Panc1 (cell line): ENCODE measurements around the gene EZH2. TPM values are rescaled to one million over a fixed set of nuclear protein-coding genes. Genes with fewer than 3 reads are reported as not detected.
A peak's percentile ranks its signal among the peaks of the same experiment; 100 is the strongest.

Source experiments
- ATAC-seq: fragments of 200-7000 bp; cut with Tn5 transposase; 2 replicates; pipeline ENCODE4 v1.9.1; 2020; ENCODE audit warnings: mild to moderate bottlenecking, moderate library complexity
- BruUV-seq: library from RNA; stranded (reverse); fragments of 400-500 nt; replicated peaks from 2 replicates; lab custom pipeline; 2021; lab: Mats Ljungman, UMichigan
- CTCF ChIA-PET: fragments of 300-600 bp; sonication (Branson Sonifier 250); formaldehyde crosslinking; loops from one replicate; lab custom pipeline; 2022; ENCODE audit warnings: antibody characterized with exemption; lab: Charles Lee
- POLR2A ChIA-PET: fragments of 300-600 bp; sonication (Branson Sonifier 250); formaldehyde crosslinking; loops from one replicate; lab custom pipeline; 2022; ENCODE audit warnings: antibody characterized with exemption; lab: Charles Lee
- DNase-seq: peaks from one replicate; pipeline ENCODE4 v3.0.0-alpha.2; 2010; ENCODE audit warnings: low read depth, low spot score
- H3K27ac ChIP-seq: 2 replicates; pipeline ENCODE4 v1.5.1; 2011; ENCODE audit warnings: mild to moderate bottlenecking, low read length, inconsistent platforms
- H3K27me3 ChIP-seq: fragments of 200-500 bp; sonication (Bioruptor generic); 2 replicates; pipeline ENCODE4 v1.6.0; 2014; ENCODE audit warnings: low read length, inconsistent platforms; ENCODE audit not compliant: control insufficient read depth, insufficient read depth
- H3K36me3 ChIP-seq: fragments of 200-500 bp; sonication (Bioruptor generic); 2 replicates; pipeline ENCODE4 v1.5.1; 2014; ENCODE audit warnings: inconsistent platforms, mild to moderate bottlenecking, low read length, moderate library complexity; ENCODE audit not compliant: control insufficient read depth, insufficient read depth
- H3K4me1 ChIP-seq: 2 replicates; pipeline ENCODE4 v1.5.1; 2011; ENCODE audit warnings: inconsistent platforms, mild to moderate bottlenecking, low read length, moderate library complexity; ENCODE audit not compliant: control insufficient read depth, insufficient read depth
- H3K4me3 ChIP-seq, 2 experiments: 2 replicates each; pipeline ENCODE4 v1.5.1; 2011 to 2012; ENCODE audit warnings: low read depth in 2 of 2, low read length in 2 of 2, mild to moderate bottlenecking in 2 of 2, inconsistent platforms in 1 of 2, moderate library complexity in 1 of 2
- H3K9me3 ChIP-seq: fragments of 200-500 bp; sonication (Bioruptor generic); 2 replicates; pipeline ENCODE4 v1.5.1; 2014; ENCODE audit warnings: low read depth, mild to moderate bottlenecking, inconsistent platforms, low read length, moderate library complexity; ENCODE audit not compliant: control insufficient read depth, insufficient read depth
- CTCF ChIP-seq: fragments of 450-650 bp; IDR thresholded peaks from 2 replicates; pipeline ENCODE4 v1.5.1; 2017; ENCODE audit warnings: mild to moderate bottlenecking
- POLR2AphosphoS5 ChIP-seq: IDR thresholded peaks from 2 replicates; pipeline ENCODE4 v1.6.1; 2012; ENCODE audit warnings: mild to moderate bottlenecking, low read depth, low read length, moderate library complexity
- REST ChIP-seq, 2 experiments: IDR thresholded peaks; 2 replicates each; pipeline ENCODE4 v1.6.1; 2011 to 2012; ENCODE audit warnings: low read depth in 2 of 2, control low read depth in 1 of 2, low read length in 1 of 2, mild to moderate bottlenecking in 1 of 2, moderate library complexity in 1 of 2; ENCODE audit not compliant: insufficient read depth in 1 of 2
- SIN3A ChIP-seq: IDR thresholded peaks from 2 replicates; pipeline ENCODE4 v1.6.1; 2012; ENCODE audit warnings: low read depth, mild to moderate bottlenecking, low read length, moderate library complexity, borderline replicate concordance; ENCODE audit not compliant: insufficient read depth
- TCF7L2 ChIP-seq: IDR thresholded peaks from 2 replicates; pipeline ENCODE4 v1.6.1; 2011; ENCODE audit warnings: mild to moderate bottlenecking, low read depth, low read length, inconsistent platforms
- in situ Hi-C: cut with HindIII; loops from 2 replicates; pipeline ENCODE4 v1.10.0; 2016; ENCODE audit warnings: low sequenced_read_pairs, low pct_unique_long_range_greater_than_20kb
- intact Hi-C: fragments of 100-400 bp; cut with micrococcal nuclease; formaldehyde crosslinking; loops from one replicate; pipeline ENCODE4 v1.10.0; 2022; ENCODE audit not compliant: unreplicated experiment
- total RNA-seq: library from RNA; stranded (reverse); gene quantifications from one replicate; pipeline ENCODE4 v1.2.1, GENCODE V29; 2021; ENCODE audit not compliant: unreplicated experiment

The EZH2 gene
- total RNA-seq, 1 experiment from 2014 or later = 38.3 TPM

DNA sequence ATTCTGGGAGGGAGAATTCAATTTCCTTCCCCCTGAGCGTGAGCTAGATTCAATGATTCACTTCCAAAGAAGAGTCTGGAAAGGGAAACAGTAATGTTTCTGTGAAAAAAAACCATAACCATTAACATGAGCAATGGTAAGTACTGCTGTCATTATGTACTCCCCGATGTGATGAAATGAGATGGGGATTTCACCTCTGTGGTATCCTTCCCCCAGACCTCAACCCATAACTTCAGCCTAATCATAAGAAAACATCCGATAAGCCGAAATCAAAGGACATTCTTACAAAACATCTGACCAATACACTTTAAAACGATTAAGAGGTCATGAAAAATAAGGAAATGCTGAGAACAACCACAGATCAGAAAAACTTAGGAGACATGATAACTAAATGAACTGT is 27.2 kb downstream of the EZH2 start:
- Histone ChIP-seq H3K27me3 (no peaks in the 10 kb centered on the region), H3K4me3 (no peak overlapping the region), H3K9me3 (no peaks in the 10 kb centered on the region), H3K36me3 (no peaks in the 10 kb centered on the region), H3K4me1 (peaks cover 13% of the 10 kb centered on the region), H3K27ac (no peak overlapping the region)
- no peak for ATAC-seq
- no TSS peak for BruUV-seq
- in situ Hi-C loops = no loop called here
- DNase-seq = no peak
- intact Hi-C loops = no loop called here
- no peak for TF ChIP-seq SIN3A
- no peak for TF ChIP-seq POLR2AphosphoS5
- no peak for TF ChIP-seq TCF7L2
- TF ChIP-seq REST (IDR thresholded peaks at IDR 0.05; ENCODE audit: insufficient read depth in 1 of 2, low read depth in 2 of 2, low read length in 1 of 2) = no peak
- no peak for TF ChIP-seq CTCF
- CTCF ChIA-PET = interaction anchor here (0.8 to 1.1 kb wide), 2 partner anchors 13 to 106 kb away, joined by 3 read pairs; no protein-coding TSS in a partner anchor
- POLR2A ChIA-PET = no interaction called here

DNA sequence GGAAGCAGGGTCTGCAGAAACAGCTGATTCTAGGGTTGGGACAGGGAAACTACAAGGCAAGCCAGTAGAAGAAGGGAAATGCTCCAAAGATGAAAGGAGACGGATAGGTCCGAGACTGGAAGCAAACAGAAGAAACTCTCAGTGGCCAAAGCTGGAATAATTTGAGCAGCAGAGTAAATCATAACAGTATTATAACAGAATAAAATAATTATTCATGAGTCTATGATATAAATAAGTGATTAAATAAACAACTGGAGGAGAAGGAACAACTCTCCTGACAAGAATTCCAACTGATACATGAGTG is 27.6 kb downstream of the EZH2 start:
- Histone ChIP-seq H3K4me1 (peaks cover 16% of the 10 kb centered on the region), H3K27ac (no peak overlapping the region), H3K9me3 (no peaks in the 10 kb centered on the region), H3K27me3 (no peaks in the 10 kb centered on the region), H3K4me3 (no peak overlapping the region), H3K36me3 (no peaks in the 10 kb centered on the region)
- no TSS peak for BruUV-seq
- intact Hi-C loops = no loop called here
- TF ChIP-seq SIN3A = no peak
- TF ChIP-seq REST (IDR thresholded peaks at IDR 0.05; ENCODE audit: insufficient read depth in 1 of 2, low read depth in 2 of 2, low read length in 1 of 2) = no peak
- TF ChIP-seq TCF7L2 = 0 out of 2 replicates have a peak, but pooled peaks have one; percentile 20
- TF ChIP-seq POLR2AphosphoS5 = no peak
- peak; percentile 69 for TF ChIP-seq CTCF
- CTCF ChIA-PET = interaction anchor here (0.8 to 1.1 kb wide), 2 partner anchors 13 to 107 kb away, joined by 3 read pairs; no protein-coding TSS in a partner anchor
- DNase-seq (no peak), ATAC-seq (0 out of 2 replicates have a peak, but pooled peaks have one; percentile 20)
- in situ Hi-C loops = no loop called here
- POLR2A ChIA-PET = no interaction called here
